Mammary epithelial cell (primary cell): Measurements from ENCODE around the gene RBM4.
"Not testable (repeated sequence)": the region's sequence is repeated elsewhere in the genome, so short reads cannot be mapped to it uniquely, and the experiment has no call there.

Experiments
- EZH2 ChIP-seq: IDR thresholded peaks from 2 replicates; pipeline ENCODE4 v1.6.1; 2012; ENCODE audit warnings: low read length, inconsistent platforms, borderline replicate concordance
- TF ChIP-seq, protein P1 (sequence below), 2 donors: IDR thresholded peaks in 1 of 2; conservative IDR thresholded peaks in 1 of 2; 2 replicates each; pipeline ENCODE4 v1.5.1; 2011 to 2012; ENCODE audit warnings: inconsistent platforms in 2 of 2, low read length in 2 of 2, mild to moderate bottlenecking in 2 of 2, control low read depth in 1 of 2, low read depth in 1 of 2; ENCODE audit not compliant: insufficient read depth in 1 of 2; ENCODE audit errors: extremely low read depth in 1 of 2

GRCh38 chr11:66589315-66589714 lies 49.2 kb upstream of the RBM4 start:
- TF ChIP-seq, protein P1, sequence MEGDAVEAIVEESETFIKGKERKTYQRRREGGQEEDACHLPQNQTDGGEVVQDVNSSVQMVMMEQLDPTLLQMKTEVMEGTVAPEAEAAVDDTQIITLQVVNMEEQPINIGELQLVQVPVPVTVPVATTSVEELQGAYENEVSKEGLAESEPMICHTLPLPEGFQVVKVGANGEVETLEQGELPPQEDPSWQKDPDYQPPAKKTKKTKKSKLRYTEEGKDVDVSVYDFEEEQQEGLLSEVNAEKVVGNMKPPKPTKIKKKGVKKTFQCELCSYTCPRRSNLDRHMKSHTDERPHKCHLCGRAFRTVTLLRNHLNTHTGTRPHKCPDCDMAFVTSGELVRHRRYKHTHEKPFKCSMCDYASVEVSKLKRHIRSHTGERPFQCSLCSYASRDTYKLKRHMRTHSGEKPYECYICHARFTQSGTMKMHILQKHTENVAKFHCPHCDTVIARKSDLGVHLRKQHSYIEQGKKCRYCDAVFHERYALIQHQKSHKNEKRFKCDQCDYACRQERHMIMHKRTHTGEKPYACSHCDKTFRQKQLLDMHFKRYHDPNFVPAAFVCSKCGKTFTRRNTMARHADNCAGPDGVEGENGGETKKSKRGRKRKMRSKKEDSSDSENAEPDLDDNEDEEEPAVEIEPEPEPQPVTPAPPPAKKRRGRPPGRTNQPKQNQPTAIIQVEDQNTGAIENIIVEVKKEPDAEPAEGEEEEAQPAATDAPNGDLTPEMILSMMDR (conservative IDR thresholded peaks at IDR 0.05 in 1 of 2, IDR thresholded peaks at IDR 0.05 in 1 of 2; ENCODE audit: extremely low read depth in 1 of 2, insufficient read depth in 1 of 2, low read depth in 1 of 2, low read length in 2 of 2) = not testable (repeated sequence)
- TF ChIP-seq EZH2 = not testable (repeated sequence)
